Effector CD4-positive, alpha-beta T cell (primary cell): ENCODE measurements around the gene BAIAP2L2.
A peak's percentile ranks its signal among the peaks of the same experiment; 100 is the strongest.
"Not testable (repeated sequence)": the region's sequence is repeated elsewhere in the genome, so short reads cannot be mapped to it uniquely, and the experiment has no call there.

Experiments used
- DNase-seq: peaks from one replicate; pipeline ENCODE4 v3.0.0-alpha.2; 2020

Gene BAIAP2L2

DNA sequence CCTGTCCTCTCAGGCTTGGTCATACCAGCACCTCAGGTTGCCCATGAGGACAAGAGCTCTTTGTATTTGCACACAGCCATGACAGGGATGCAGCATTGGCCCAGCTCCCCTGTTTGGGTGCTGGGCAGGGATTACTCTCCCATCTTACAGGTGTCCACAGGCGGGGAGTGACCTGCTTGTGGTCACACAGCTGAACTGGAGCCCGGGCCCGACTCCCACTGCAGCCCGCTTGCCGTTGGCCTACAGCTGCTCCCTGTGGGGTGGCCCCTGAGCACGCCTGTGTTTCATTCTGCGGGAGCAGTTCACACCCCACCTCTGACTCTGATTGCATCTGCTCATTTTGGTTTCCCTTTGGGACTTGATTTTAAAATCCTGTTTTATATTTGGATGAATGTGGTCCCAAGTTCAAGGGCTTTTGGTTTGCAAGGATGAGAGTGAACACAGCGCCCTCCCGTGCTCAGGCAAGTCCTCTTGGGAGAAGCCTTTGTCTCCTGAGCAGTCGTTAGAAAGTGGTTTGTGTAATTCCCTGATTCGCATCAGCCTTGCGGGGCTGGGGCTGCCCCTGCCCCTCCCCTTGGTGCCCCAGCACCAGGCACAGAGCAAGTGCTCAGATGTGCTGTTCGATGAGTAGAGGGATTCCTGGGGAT, 44.0 kb downstream of the BAIAP2L2 start:
- DNase-seq: no peak

- DNase-seq: no peak
Measured at GRCh38 chr22:38065539-38065938, 44.9 kb downstream of the BAIAP2L2 start.

GRCh38 chr22:38062791-38063190, 47.7 kb downstream of the BAIAP2L2 start:
- no peak for DNase-seq

GRCh38 chr22:38056969-38057891, 53.3 kb downstream of the BAIAP2L2 start, which contains the start of gene PICK1:
PICK1 (plus strand) TSS chr22:38057404; CDS start chr22:38057810, 406 bp downstream.
- peak; percentile 67 for DNase-seq

DNA sequence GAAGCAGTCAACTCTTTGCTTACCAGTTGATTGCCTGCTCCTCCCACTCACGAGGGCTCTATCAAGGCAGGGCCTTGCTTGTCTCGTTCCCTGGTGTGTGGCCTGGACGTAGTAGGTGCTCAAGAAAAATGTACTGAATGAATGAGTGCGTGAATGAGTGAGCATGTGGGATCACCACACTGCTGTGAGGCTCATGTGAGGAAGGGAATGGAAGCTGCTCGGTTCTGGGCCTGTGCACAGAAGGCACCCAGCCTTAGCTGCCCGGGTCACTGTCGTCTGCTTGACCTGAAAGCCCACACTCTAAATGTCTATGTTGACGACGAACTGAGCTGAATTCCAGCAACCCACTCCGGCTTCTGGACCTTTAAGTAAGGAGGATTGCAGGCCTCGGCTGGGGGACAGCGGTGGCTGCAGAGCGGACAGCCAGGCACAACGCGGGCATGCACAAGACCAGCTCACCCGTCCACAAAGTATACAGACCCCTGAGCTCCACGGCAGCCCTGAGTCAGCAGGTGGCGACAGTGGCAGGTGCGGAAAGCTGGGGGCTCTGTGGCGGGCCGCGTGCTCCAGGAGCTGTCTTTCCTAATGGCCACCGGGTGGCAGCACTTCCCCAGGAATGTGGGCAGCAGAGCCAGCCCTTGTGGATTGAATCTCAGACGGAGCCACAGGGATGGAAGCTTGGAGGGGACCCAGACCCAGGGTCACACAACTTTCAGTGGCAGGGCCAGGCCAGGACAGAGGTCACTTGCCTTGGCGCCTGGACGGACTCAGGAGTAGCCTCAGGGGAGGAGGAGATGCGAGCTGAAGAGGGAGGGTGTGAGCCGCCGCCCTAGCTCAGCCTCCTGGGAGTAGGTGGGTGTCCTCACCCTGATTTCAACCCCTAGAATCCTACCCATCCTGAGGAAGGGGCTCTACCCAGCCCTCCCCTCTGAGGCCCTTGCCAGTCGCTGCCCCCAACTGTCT, 58.3 kb downstream of the BAIAP2L2 start:
- peak; percentile 66 for DNase-seq

DNA sequence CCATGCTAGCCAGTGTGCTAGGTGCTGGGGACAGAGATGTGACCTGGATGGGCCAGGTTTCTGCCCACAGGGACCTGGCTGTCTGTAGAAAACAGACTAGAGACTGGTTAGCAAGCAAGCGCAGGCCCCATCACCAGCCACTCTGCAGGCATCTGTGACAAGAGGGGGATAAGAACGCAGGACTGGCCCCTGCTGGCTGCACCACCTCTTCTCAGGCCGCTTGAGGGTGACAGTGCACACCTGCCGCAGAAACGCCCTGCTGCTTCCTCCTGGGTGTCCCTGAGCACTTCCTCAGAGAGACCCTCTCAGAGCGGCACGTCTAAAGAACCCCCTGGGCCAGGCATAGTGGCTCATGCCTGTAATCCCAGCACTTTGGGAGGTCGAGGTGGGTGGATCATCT, 59.2 kb downstream of the BAIAP2L2 start:
- DNase-seq: no peak

GRCh38 chr22:38050720-38051119, 59.8 kb downstream of the BAIAP2L2 start:
- no peak for DNase-seq

GRCh38 chr22:38049812-38050619, 60.5 kb downstream of the BAIAP2L2 start:
- DNase-seq: no peak

GRCh38 chr22:38046070-38046748, 64.3 kb downstream of the BAIAP2L2 start:
- no peak for DNase-seq

GRCh38 chr22:38043151-38044039, 67.1 kb downstream of the BAIAP2L2 start:
- DNase-seq: no peak

GRCh38 chr22:38042488-38042790, 68.0 kb downstream of the BAIAP2L2 start:
- no peak for DNase-seq

- DNase-seq: no peak
Measured at GRCh38 chr22:38041760-38042487, 68.6 kb downstream of the BAIAP2L2 start.

GRCh38 chr22:38040953-38041759, 69.3 kb downstream of the BAIAP2L2 start:
- no peak for DNase-seq

DNA sequence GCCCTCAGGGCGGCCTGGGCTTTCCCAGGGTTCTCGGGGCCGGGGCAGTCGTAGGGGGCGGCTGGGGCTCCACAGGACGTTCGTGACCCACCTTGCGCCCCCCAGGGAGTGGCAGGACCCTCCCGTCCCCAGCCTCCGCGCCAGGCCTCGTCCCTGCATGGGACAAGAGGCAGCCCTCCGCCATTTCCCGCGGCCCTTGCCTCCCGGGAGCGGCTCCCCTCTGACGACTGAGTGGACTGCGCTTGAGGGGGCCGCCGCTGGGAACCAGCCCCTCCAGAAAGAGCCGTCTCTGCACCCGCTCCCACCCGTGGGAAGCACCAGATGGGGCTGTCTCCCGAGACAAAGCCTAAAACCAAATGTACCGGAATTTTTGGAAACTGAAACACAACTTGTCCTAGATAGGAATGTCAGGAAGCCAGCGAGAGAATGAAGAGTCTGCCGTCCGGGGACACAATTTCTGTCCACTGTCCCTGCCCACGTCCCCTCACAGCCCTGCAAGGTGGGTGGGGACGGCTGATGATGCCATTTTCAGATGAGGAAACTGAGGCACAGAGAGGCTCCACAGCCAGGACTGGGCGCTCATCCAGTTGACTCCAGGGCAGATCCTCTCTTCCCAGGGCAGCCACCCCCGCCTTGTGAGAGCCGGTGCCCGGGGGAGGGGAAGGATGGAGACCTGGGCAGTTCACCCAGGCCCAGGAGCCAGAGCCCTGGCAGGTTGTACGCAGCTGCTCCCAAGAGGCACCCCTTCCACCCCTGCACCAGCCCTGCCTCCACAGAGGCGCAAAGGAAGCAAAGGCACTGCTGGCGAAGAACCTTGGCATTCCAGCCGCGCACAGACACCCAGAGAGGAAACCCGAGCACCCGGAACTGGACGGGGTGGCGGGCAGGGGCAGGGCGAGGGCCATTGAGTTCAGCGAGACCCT, 71.3 kb downstream of the BAIAP2L2 start:
- no peak for DNase-seq

DNA sequence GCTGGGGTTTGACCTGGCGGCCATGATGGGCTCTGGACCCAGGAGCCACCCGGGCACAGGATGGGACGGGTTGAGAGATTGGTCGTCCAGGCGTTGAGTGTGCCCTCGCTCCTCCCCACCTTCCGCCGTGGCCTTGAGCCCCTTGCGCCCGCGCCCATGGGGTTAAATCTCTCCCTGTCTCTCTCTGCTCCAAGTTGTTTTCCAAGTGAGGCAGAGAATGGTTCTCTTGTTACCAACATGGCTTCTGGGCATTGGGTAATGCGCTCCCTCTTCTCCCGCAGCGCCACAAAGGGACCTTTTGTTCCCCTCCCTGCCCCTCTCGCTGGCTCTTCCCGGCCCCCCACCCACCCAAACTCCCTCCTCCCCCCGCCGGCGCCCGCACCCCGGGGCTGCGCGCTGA, 72.1 kb downstream of the BAIAP2L2 start:
- DNase-seq: no peak

DNA sequence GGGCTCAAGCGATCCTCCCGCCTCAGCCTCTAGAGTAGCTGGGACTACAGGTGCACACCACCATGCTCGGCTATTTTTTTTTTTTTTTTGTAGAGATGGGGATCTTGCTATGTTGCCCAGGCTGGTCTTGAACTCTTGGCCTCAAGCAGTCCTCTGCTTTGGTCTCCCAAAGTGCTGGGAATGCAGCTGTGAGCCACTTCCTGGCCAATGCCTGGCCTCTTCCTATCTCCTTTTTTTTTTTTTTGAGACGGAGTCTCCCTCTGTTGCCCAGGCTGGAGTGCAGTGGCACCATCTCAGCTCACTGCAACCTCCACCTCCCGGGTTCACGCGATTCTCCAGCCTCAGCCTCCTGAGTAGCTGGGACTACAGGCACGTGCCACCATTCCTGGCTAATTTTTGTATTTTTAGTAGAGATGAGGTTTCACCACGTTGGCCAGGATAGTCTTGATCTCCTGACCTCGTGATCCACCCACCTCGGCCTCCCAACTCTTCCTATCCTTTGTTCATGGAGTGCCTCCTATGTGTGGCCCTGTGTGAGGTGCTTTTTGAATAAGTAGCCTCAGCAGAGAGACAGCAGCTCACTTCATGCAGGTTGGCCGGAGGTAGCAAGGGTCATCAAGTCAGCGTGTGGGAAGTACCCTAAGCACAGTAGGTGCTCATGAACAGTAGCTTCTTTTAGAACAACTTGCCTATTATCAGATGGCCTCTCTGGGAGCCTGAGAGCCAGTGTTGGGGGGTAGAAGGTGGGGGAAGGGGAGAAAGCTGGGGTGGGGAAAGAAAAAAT, 72.9 kb downstream of the BAIAP2L2 start:
- not testable (repeated sequence) for DNase-seq
